ENCODE data around the gene CRIP1. TPM values are rescaled to one million over a fixed set of nuclear protein-coding genes. Genes with fewer than 3 reads are reported as not detected.

Gene CRIP1
- polyA plus RNA-seq, 2 of the 4 experiments (the other 2 are of a cell fraction) = 280 to 999 TPM

GRCh38 chr14:105495990-105496830, 9.5 kb downstream of the CRIP1 start:
- H3K4me1 ChIP-seq = peaks cover 10% of the 10 kb centered on the region; the same call in 1 of the 3 replicates
- no peak for ATAC-seq
- POLR2A ChIA-PET = no interaction called here
- no peak for FAIRE-seq
- H3K4me3 ChIP-seq = no peak overlapping the region
- CTCF ChIA-PET = interaction anchor here (1.7 to 4.4 kb wide), 3 partner anchors 15 to 32 kb away, joined by 3 to 15 read pairs (median 12); no protein-coding TSS in a partner anchor
- no peak overlapping the region for H3K27ac ChIP-seq
- H3K4me2 ChIP-seq = no peak overlapping the region
- TF ChIP-seq HOXB13 (CRISPR knock-in tag; IDR thresholded peaks at IDR 0.05; ENCODE audit: low read depth) = no peak
- TF ChIP-seq HDAC2 (IDR thresholded peaks at IDR 0.05) = no peak
- no peak for TF ChIP-seq EHF (CRISPR knock-in tag; IDR thresholded peaks at IDR 0.05)
- TF ChIP-seq KDM1A (IDR thresholded peaks at IDR 0.05; ENCODE audit: low read depth) = no peak
- TF ChIP-seq USF2 (IDR thresholded peaks at IDR 0.05) = no peak
- no peak for TF ChIP-seq EP300 (IDR thresholded peaks at IDR 0.05)
- no peak for TF ChIP-seq SREBF2 (IDR thresholded peaks at IDR 0.05)
- TF ChIP-seq PBX3 (IDR thresholded peaks at IDR 0.05) = no peak
- no peak for TF ChIP-seq FOSB (CRISPR knock-in tag; IDR thresholded peaks at IDR 0.05)
- TF ChIP-seq CTCF (IDR thresholded peaks at IDR 0.05) = no peak
- TF ChIP-seq MAFK (IDR thresholded peaks at IDR 0.05; ENCODE audit: partially characterized antibody) = no peak
- TF ChIP-seq NFE2L2 (conservative IDR thresholded peaks at IDR 0.05; ENCODE audit: low read length) = no peak
- no peak for TF ChIP-seq NR3C1 (IDR thresholded peaks at IDR 0.05)
- TF ChIP-seq JUN (IDR thresholded peaks at IDR 0.05) = no peak
- no peak for TF ChIP-seq CHD4 (IDR thresholded peaks at IDR 0.05; ENCODE audit: borderline replicate concordance)
- TF ChIP-seq CBX2 (IDR thresholded peaks at IDR 0.05; ENCODE audit: borderline replicate concordance, low read depth) = no peak
- DNase-seq (ENCODE audit: low read depth in 1 of 2, low spot score in 1 of 2) = no peak
- no peaks in the 10 kb centered on the region for H3K9me3 ChIP-seq
- 90% methylated on average over 17 of the region's 18 CpGs for WGBS (ENCODE audit: missing lambda C conversion rate)

- DNase-seq (ENCODE audit: low read depth in 1 of 2, low spot score in 1 of 2) (no peak), FAIRE-seq (no peak), ATAC-seq (no peak)
- no peaks in the 10 kb centered on the region for H3K9me3 ChIP-seq
- H3K4me2 ChIP-seq = no peak overlapping the region
- TF ChIP-seq EP300 (IDR thresholded peaks at IDR 0.05) = no peak
- TF ChIP-seq KDM1A (IDR thresholded peaks at IDR 0.05; ENCODE audit: low read depth) = no peak
- TF ChIP-seq BHLHE40 (IDR thresholded peaks at IDR 0.05; ENCODE audit: low read depth, low read length) = no peak
- no peak for TF ChIP-seq CHD4 (IDR thresholded peaks at IDR 0.05; ENCODE audit: borderline replicate concordance)
- TF ChIP-seq PHF8 (IDR thresholded peaks at IDR 0.05; ENCODE audit: borderline replicate concordance, low read depth) = no peak
- no peak for TF ChIP-seq HMGXB4 (CRISPR knock-in tag; IDR thresholded peaks at IDR 0.05; ENCODE audit: borderline replicate concordance)
- no peak for TF ChIP-seq SMC3 (IDR thresholded peaks at IDR 0.05)
- TF ChIP-seq, protein P1, sequence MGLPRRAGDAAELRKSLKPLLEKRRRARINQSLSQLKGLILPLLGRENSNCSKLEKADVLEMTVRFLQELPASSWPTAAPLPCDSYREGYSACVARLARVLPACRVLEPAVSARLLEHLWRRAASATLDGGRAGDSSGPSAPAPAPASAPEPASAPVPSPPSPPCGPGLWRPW (IDR thresholded peaks at IDR 0.05) = no peak
- TF ChIP-seq CBX8 (IDR thresholded peaks at IDR 0.05) = no peak
- no peak for TF ChIP-seq TP53 (CRISPR knock-in tag; IDR thresholded peaks at IDR 0.05)
- no peak for TF ChIP-seq MAFK (IDR thresholded peaks at IDR 0.05; ENCODE audit: partially characterized antibody)
- TF ChIP-seq, protein P2, sequence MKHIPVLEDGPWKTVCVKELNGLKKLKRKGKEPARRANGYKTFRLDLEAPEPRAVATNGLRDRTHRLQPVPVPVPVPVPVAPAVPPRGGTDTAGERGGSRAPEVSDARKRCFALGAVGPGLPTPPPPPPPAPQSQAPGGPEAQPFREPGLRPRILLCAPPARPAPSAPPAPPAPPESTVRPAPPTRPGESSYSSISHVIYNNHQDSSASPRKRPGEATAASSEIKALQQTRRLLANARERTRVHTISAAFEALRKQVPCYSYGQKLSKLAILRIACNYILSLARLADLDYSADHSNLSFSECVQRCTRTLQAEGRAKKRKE (CRISPR knock-in tag; IDR thresholded peaks at IDR 0.05; ENCODE audit: low read depth) = no peak
- no peak for TF ChIP-seq EHMT2 (IDR thresholded peaks at IDR 0.05; ENCODE audit: low read depth)
- H3K4me1 ChIP-seq = peaks cover 6% of the 10 kb centered on the region; the same call in 1 of the 3 replicates
- no peak overlapping the region for H3K27ac ChIP-seq
- no peak overlapping the region for H3K4me3 ChIP-seq
- CTCF ChIA-PET = interaction anchor here (1.7 to 4.4 kb wide), 3 partner anchors 16 to 32 kb away, joined by 3 to 15 read pairs (median 12); no protein-coding TSS in a partner anchor
- POLR2A ChIA-PET = no interaction called here
- WGBS (ENCODE audit: missing lambda C conversion rate) = 94% methylated on average over 16 of the region's 32 CpGs
These were observed 10.3 kb downstream of the CRIP1 start for GRCh38 chr14:105496831-105497591.
